Activated CD4-positive, alpha-beta T cell treated with anti-CD3 and anti-CD28 coated beads for 1 hour (primary cell): ENCODE measurements around the gene MT2A.
"Not testable (repeated sequence)": the region's sequence is repeated elsewhere in the genome, so short reads cannot be mapped to it uniquely, and the experiment has no call there.

Experiments
- DNase-seq: peaks from one replicate; pipeline ENCODE4 v3.0.0-alpha.2; 2020

Gene MT2A

DNA sequence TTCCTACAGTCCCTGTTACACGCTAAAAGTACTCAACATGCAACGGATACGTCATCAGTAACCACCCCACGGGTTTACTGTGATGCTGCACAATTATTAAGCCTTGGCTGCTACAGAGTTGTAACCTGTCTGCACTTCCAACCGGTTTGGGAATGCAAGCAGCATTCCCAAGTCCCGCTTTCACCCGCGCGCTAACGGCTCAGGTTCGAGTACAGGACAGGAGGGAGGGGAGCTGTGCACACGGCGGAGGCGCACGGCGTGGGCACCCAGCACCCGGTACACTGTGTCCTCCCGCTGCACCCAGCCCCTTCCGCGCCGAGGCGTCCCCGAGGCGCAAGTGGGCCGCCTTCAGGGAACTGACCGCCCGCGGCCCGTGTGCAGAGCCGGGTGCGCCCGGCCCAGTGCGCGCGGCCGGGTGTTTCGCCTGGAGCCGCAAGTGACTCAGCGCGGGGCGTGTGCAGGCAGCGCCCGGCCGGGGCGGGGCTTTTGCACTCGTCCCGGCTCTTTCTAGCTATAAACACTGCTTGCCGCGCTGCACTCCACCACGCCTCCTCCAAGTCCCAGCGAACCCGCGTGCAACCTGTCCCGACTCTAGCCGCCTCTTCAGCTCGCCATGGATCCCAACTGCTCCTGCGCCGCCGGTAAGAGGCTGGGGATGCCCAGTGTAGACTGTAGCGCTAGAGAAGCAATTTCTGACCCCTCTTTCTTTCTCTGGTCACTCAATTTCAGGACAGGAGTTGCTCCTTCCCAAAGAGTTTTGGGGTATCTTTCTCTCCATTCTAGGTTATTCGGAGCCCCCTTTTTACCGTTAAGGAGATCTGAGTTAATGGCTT, at the start of gene MT2A:
TSS of gene MT2A (plus strand) at position 542 of the 833 bp plus-strand sequence. CDS start at position 614, 72 bp downstream.
- DNase-seq = peak; percentile 79

DNA sequence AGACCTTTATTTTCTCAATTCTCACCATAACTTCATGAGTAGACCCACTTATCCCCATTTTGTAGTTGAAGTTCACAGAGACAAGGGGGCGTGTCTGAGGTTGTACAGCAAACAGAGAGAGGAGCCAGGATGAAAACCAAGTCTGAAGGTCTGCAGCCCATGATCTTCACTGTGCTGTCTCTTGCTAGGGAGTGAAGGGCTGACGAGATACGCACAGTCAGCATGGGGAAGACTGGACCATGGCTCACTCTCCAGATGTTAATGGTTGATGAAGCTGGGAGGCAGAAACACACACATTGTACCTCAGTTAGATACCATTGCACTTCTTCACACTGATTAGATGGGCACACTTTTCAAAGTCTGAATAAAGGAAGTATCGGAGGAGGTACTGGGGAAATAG, 49.3 kb upstream of the MT2A start:
- DNase-seq = no peak

GRCh38 chr16:56560447-56560846, 47.9 kb upstream of the MT2A start:
- DNase-seq = no peak

DNA sequence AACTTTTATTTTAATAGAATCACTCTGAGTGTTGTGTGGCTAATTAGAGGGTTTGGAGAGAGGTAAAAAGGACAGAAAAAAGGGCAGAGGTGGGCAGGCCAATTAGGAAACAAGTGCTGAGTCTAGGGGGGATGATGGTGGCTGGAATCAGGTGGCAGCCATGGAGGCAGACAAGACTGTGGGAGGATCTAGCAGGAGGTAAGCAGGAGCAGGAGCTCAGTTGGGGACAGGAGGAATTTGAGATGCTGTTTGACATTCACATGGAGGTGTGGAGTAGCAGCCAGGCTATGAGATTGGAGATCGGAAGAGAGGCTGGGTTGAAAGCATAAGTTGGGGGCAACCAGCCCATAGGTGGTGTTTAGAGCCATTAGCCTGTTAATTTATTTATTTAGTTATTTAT, 47.3 kb upstream of the MT2A start:
- no peak for DNase-seq

- no peak for DNase-seq
Observed at GRCh38 chr16:56564793-56565477, 43.4 kb upstream of the MT2A start, which contains the start of gene MT4. Gene MT4, plus strand, starts transcription at chr16:56565073. Its CDS starts 56 bp downstream, at chr16:56565129.

GRCh38 chr16:56569971-56570370, 38.4 kb upstream of the MT2A start:
- DNase-seq = no peak

GRCh38 chr16:56571525-56571924, 36.9 kb upstream of the MT2A start:
- DNase-seq = no peak

GRCh38 chr16:56574625-56575024, 33.8 kb upstream of the MT2A start:
- no peak for DNase-seq

GRCh38 chr16:56576585-56577299, 31.6 kb upstream of the MT2A start:
- DNase-seq = peak; percentile 79

GRCh38 chr16:56577300-56577625, 31.1 kb upstream of the MT2A start:
- no peak for DNase-seq

DNA sequence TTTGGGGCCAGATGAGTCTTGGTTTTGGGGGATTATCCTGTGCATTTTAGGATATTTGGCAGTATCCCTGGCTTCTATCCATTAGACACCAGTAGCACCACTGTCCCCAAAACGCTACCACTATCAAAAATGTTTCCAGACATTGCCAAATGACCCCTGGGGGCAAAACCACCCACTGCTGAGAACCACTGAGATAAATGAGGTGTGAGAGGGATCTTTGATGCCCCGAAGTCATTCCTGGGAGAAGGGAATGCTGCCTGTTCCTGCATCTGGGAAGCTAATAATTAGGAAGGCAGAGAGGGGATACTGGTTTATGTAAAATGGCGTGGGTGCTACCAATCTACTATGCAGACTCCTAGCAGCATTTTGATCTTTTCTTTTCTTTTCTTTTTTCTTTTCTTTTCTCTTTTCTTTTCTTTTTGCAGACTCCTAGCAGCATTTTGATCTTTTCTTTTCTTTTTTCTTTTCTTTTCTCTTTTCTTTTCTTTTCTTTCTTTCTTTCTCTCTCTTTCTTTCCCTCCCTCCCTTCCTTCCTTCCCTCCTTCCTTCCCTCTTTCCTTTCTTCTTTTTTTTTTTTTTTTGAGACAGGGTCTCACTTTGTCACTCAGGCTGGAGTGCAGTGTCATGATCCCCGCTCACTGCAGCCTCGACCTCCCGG, 27.9 kb upstream of the MT2A start:
- no peak for DNase-seq

DNA sequence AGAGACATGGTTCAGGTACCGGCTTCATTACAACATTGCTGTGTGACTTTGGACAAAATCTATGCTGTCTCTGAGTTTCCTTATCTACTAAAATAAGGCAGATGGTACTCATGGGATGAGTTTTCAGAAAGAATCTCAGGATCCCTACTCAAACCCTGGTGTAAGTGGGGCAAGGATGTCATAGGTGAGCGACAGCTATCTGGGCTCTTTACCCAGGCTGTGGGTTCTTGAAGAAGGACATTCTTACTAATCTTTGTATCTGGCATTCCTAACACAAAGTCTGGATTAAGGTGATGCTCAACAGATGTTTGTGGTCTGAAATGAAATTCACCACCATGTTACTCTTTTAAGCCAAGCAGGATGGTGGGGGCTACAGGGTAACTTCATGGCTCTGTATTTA, 25.5 kb upstream of the MT2A start:
- not testable (repeated sequence) for DNase-seq

GRCh38 chr16:56583351-56584168, 24.8 kb upstream of the MT2A start:
- DNase-seq = no peak

GRCh38 chr16:56584276-56584675, 24.1 kb upstream of the MT2A start:
- DNase-seq = no peak

DNA sequence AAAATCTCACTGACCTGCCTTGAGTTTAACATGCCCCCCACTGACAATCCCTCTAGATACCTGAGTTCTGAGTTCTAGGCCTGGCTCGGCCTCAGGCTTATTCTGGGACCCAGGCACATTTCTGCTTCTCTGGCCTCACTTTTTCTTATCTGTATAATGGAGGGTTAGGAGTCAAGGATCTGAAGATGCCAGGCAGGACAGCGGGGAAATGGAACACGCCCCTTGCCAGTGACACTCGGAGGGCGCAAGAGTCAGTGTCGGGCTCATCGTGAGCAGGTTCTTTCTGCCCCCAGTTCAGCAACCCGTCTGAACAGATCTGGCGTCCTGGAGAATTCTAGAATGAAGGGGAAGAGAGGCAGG, 19.6 kb upstream of the MT2A start:
- DNase-seq = no peak

DNA sequence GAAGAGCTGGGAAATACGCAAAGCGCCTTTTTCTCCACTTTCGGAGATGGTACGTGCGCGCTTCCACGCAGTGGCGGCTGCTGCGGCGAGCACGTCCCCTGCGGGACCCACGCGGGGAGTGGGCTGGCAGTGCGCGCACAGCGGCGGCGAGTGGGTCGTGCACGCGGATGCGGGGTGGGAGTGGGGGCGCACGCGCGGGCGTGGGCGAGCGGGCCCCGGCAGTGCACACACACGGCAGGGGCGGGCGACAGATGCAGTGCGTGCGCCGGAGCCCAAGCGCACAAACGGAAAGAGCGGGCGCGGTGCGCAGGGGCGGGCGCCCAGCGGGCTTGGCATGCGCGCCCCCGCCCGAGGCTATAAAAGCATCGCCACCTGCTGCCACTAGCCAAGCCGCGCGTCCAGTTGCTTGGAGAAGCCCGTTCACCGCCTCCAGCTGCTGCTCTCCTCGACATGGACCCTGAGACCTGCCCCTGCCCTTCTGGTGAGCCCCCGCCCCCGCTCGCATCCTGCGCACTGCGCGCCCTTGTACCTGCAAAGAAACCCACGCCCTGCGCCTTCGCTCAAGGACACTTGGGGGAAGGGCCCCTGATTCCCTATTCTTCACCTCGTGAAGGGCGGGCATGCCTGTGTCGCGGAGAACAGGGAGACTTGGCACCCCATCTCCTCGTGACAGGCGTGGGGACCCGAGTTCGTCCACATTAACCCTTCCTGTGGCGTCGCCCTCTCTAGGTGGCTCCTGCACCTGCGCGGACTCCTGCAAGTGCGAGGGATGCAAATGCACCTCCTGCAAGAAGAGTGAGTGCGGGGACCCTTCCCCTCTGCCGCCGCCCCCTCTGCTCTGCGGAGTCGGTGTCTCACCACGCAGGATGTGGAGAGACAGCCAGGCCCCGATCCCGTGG, 19.0 kb upstream of the MT2A start, which contains the start of gene MT3:
TSS of gene MT3 (plus strand) at position 388 of the 899 bp plus-strand sequence. CDS start at position 451, 63 bp downstream.
- DNase-seq = no peak

GRCh38 chr16:56591377-56592060, 16.9 kb upstream of the MT2A start:
- DNase-seq = no peak

DNA sequence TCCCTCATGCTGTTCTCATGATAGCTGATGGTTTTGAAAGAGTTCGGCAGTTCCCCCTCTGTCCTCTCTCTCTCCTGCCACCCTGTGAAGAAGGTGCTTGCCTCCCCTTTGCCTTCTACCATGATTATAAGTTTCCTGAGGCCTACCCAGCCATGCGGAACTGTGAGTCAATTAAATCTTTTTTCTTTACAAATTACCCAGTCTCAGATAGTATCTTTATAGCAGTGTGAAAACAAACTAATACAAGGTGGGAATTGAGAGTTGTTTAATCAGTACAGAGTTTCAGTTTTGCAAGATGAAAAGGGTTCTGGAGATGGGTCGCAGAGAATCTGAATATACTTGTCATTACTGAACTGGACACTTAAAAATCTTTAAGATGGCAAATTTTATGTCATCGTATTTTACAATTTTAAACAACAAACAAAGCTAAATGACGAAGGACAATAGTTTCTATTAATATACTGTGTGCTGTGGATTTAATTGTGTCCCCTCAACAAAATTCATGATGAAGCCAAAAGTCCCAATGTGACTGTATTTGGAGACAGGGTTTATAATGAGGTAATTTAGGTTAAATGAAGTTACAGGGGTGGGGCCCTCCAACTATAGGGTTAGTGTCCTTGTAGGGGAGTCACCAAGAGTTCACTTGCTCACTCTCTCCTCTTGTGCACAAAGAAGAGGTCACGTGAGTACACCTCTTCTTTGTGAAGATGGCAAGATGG, 14.7 kb upstream of the MT2A start:
- no peak for DNase-seq

DNA sequence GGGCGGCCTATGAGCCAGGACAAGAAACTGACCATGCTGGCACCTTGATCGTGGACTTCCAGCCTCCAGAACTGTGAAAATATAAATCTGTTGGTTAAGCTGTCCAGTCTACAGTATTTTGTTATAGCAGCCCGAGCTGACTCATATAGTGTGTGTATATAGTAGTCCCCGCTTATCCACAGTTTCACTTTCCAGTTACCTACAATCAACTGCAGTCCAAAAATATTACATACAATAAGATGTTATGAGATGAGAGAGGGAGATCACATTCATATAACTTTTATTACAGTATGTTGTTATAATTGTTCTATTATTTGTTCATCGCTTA, 14.1 kb upstream of the MT2A start:
- no peak for DNase-seq

- no peak for DNase-seq
Observed at GRCh38 chr16:56600398-56600999, 7.9 kb upstream of the MT2A start.
